C4-2B (cell line): ENCODE results near the gene CACNA2D3.

Experiments
- H3K27ac ChIP-seq: fragments of 450-650 bp; 2 replicates; pipeline ENCODE4 v1.5.1; 2017
- ZFX ChIP-seq: fragments of 450-650 bp; IDR thresholded peaks from 2 replicates; pipeline ENCODE4 v1.6.1; 2017
- TF ChIP-seq, protein P1 (sequence below): fragments of 450-650 bp; conservative IDR thresholded peaks from 2 replicates; pipeline ENCODE4 v1.5.1; 2017; ENCODE audit warnings: mild to moderate bottlenecking

Gene CACNA2D3

DNA sequence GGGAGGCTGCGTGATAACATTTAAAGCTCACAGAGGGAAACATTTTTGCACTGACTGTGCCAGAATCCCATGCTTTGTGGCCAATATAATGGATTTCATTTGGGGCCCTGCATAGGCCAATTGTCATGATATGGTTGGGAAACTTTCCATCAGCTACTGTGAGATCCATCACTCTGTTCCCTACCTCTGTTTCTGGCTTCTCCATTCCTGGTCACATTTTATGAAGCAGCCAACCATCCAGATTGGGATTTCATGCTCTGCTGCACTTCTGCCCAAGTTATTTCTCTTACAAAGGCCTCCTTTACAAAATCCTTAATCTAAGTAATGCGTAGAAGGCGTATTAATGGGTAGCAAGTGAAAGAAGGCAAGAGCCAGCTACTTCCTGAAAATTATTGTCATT is 584.4 kb downstream of the CACNA2D3 start:
- no peak overlapping the region for H3K27ac ChIP-seq
- no peak for TF ChIP-seq ZFX

DNA sequence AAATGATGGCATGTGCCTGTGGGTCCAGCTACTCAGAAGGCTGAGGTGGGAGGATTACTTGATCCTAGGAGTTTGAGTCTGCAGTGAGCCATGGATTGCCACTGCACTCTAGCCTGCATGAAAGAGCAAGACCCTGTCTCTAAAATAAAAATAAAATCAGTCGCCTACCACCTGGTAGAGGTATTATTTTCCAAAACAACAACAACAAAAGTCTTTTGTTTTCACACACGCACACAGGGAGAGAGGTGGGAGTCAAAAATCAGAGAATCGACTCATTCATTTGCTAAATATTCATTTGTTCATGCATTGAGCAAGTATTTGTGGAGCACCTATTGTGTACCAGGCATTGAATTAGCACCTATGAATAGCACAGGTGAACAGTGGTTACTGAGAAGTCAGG is 587.4 kb downstream of the CACNA2D3 start:
- TF ChIP-seq, protein P1, sequence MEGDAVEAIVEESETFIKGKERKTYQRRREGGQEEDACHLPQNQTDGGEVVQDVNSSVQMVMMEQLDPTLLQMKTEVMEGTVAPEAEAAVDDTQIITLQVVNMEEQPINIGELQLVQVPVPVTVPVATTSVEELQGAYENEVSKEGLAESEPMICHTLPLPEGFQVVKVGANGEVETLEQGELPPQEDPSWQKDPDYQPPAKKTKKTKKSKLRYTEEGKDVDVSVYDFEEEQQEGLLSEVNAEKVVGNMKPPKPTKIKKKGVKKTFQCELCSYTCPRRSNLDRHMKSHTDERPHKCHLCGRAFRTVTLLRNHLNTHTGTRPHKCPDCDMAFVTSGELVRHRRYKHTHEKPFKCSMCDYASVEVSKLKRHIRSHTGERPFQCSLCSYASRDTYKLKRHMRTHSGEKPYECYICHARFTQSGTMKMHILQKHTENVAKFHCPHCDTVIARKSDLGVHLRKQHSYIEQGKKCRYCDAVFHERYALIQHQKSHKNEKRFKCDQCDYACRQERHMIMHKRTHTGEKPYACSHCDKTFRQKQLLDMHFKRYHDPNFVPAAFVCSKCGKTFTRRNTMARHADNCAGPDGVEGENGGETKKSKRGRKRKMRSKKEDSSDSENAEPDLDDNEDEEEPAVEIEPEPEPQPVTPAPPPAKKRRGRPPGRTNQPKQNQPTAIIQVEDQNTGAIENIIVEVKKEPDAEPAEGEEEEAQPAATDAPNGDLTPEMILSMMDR, result no peak
- TF ChIP-seq ZFX, result no peak
- no peak overlapping the region for H3K27ac ChIP-seq

DNA sequence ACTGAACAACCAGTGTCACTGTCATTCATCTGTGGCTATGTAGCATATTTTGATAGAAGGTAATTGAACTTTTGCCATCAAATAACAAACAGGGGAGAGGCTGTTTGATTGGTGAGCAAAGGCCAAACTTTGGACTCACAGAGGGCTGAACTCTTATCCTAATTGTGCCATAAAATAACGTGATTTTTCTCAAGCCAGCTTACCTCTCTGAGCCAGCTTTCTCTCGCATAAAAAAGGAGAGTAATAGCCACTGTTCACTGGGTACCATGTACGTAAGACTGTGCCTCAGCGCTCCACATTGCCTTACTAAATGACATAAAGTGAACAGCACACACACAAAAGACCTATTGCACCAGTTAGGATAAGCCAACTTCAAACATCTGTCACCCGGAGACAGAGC is 588.6 kb downstream of the CACNA2D3 start:
- TF ChIP-seq, protein P1, result no peak
- TF ChIP-seq ZFX, result no peak
- H3K27ac ChIP-seq, result no peak overlapping the region

DNA sequence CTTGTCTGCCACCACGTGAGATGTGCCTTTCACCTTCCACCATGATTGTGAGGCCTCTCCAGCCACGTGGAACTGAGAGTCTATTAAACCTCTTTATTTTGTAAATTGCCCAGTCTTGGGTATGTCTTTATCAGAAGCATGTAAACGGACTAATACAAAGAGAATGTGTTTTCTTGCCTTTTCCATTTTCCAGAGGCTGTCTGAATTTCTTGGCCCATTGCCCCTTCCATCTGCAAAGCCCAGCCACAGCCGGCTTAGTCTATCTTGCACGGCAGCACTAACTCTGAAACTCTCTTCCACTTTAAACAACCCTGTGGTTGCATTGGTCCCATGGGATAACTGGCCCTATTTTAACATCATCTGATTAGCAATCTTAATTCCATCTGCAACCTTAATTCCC is 590.2 kb downstream of the CACNA2D3 start:
- no peak for TF ChIP-seq ZFX
- TF ChIP-seq, protein P1, result no peak
- no peak overlapping the region for H3K27ac ChIP-seq

DNA sequence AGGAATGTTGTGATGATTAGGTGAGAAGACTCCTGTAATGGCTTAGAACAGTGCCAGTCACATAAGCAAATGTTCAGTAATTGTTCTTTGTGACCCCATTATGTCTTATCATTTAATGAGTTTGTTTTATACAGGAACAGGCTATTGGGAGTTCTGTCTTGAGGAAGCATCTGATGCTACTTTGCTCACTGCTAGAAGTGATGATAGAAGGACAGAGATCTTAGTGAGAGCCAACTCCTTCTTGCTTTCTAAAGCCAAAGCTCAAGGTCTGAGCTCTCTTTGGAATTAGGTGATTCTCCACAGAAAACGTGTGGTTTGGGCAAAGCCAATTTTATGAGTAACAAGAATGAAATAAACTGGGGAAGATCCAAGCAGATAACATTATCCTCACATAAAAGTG is 590.7 kb downstream of the CACNA2D3 start:
- TF ChIP-seq, protein P1, result no peak
- no peak for TF ChIP-seq ZFX
- no peak overlapping the region for H3K27ac ChIP-seq

DNA sequence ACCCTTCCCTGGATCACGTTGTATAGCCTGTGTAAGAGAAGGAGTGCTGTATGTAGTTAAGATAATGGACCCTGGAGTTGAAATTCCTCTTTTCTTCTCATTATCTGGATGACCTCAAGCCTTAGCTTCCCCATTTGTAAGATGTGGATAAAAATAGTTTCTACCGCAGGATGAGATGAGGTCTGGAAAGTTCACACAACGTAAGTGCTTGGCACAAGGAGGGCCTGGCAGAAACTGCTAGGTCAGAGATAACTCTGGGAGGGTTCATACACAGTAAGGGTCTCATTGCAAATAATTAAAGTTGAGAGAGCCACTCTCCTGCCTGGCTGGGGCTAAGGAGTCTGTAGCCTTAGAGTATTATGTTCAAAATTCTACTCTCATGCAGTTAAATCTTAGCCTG is 591.1 kb downstream of the CACNA2D3 start:
- TF ChIP-seq ZFX, result no peak
- TF ChIP-seq, protein P1, result no peak

DNA sequence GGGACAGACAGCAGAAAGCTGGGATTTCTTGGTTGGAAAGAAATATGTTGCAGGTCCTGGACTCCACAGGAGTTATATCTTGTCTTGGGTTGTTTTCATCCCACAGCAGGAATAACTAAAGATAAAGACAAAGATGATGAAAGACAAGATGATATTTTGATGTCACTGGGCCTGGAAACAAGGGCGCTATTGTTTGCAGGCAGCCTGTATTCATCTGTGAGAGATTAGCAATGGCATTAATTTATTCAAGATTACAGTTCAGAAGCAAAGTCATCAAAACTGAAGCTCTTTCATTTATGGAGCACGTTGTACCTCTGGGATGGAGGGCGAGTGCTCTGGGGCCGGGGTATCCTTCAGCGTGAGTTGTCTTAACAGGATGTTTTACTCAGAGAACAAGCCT is 591.7 kb downstream of the CACNA2D3 start:
- no peak overlapping the region for H3K27ac ChIP-seq
- TF ChIP-seq ZFX, result no peak
- TF ChIP-seq, protein P1, result no peak

More for the DNA sequence above, 591.1 kb downstream of the CACNA2D3 start:
- H3K27ac ChIP-seq, result no peak overlapping the region

DNA sequence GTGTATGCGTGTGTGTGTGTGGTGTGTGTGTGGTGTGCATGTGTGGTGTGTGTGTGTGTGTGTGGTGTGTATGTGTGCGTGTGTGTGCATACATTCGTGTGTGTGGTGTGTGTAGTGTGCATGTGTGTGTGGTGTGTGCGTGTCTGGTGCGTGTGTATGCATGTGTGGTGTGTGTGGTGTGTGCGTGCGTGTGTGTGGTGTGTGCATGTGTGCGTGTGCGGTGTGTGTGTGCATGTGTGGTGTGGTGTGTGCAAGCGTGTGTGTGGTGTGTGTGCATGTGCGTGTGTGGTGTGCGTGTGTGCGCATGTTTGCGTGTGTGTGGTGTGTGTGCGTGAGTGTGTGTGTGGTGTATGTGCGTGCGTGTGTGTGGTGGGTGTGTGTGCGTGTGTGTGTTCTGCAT is 595.2 kb downstream of the CACNA2D3 start:
- H3K27ac ChIP-seq, result no peak overlapping the region
- no peak for TF ChIP-seq ZFX
- TF ChIP-seq, protein P1, result no peak
